Right lobe of liver (tissue), 4 donors: ENCODE results near the gene WSCD2.

ENCODE experiments used
- POLR2A ChIP-seq: fragments of 450-650 bp; IDR thresholded peaks from one replicate; pipeline ENCODE4 v1.6.1; 2017; ENCODE audit warnings: antibody characterized with exemption, mild to moderate bottlenecking
- TF ChIP-seq, protein P1 (sequence below), 4 donors: fragments of 200-600 bp in 3 of 4; fragments of 450-650 bp in 1 of 4; IDR thresholded peaks; one replicate each; pipeline versions ENCODE4 v1.5.1 to v1.8.0; 2016 to 2022; ENCODE audit warnings: antibody characterized with exemption in 4 of 4, mild to moderate bottlenecking in 2 of 4
- donor health status: DM: no; HTN: no; CAD: no.
- donor health status: DM: no; HTN: no; CAD: no.
- donor health status: DM: no; HTN: yes; CAD: no.

DNA sequence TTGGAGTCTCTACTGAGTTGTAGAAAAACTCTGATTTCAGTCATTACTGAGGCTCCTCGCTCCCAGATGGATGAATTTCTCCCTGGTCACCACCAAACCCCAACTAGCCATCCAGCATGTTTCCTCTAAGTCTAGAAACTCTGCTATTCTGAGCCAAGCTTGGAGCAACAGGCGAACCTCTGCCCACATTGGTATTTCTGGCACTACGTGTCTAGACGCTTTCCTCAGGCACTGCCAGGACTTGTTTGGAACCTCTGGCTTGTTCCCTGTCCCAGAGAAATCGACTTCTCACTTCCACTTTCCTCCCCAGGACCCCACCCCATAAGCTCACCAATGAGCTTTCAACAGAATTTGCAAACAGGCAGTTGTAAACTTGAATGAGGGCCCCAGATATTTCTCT lies 27.6 kb downstream of the WSCD2 start:
- TF ChIP-seq, protein P1, sequence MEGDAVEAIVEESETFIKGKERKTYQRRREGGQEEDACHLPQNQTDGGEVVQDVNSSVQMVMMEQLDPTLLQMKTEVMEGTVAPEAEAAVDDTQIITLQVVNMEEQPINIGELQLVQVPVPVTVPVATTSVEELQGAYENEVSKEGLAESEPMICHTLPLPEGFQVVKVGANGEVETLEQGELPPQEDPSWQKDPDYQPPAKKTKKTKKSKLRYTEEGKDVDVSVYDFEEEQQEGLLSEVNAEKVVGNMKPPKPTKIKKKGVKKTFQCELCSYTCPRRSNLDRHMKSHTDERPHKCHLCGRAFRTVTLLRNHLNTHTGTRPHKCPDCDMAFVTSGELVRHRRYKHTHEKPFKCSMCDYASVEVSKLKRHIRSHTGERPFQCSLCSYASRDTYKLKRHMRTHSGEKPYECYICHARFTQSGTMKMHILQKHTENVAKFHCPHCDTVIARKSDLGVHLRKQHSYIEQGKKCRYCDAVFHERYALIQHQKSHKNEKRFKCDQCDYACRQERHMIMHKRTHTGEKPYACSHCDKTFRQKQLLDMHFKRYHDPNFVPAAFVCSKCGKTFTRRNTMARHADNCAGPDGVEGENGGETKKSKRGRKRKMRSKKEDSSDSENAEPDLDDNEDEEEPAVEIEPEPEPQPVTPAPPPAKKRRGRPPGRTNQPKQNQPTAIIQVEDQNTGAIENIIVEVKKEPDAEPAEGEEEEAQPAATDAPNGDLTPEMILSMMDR (IDR thresholded peaks at IDR 0.05): no peak
- TF ChIP-seq POLR2A: no peak
